SH-SY5Y (cell line): ENCODE results near the gene MRPS21.

Experiments used
- GATA2 ChIP-seq: IDR thresholded peaks from 2 replicates; pipeline ENCODE4 v1.6.1; 2011; ENCODE audit warnings: mild to moderate bottlenecking, low read depth, low read length
- GATA3 ChIP-seq: IDR thresholded peaks from 2 replicates; pipeline ENCODE4 v1.6.1; 2011; ENCODE audit warnings: low read depth, mild to moderate bottlenecking, low read length, moderate library complexity

DNA sequence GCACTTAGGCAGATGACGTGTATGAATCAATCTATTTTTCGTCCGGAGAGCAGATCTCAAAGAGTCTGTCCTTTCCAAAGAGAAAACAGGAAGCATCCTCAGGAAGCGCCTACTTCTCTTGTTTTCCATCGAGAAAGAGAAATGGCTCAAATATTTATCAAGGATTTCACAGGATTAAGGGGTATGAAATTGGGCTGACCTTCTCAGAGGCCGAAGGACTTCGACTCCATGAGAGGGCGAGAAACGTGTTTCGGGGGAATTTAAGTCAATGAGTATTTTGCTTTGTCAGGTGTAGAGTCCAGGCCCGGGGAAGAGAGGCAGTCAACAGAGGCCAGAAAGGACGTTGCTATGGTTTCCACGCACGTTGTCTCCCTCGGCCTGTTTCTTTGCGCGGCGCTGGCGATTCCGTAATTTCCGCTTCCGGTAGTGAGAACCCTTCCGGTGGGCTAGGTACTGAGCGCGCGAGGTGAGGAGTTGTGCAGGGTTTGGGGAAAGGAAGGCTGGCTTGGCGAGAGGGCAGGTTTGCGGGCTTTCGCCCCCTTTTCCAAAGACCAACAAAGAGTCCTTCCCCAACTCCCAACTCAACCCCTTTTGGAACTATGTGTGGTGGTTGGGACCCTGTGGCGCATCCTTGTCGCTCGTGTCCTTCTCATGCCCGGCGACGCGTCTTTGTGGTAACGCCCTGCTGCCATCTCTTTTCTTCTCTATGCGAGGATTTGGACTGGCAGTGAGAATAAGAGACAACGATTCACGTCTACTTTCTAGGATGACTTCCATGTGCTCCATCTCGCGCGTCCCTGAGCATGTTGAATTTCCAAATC, at the start of gene MRPS21:
- TF ChIP-seq GATA2: no peak
- TF ChIP-seq GATA3: no peak
